Dermis lymphatic vessel endothelial cell (primary cell): ENCODE data around the gene ZNF396. TPM values are rescaled to one million over a fixed set of nuclear protein-coding genes. Genes with fewer than 3 reads are reported as not detected.

Experiments used
- total RNA-seq: library from RNA; depleted of rRNA; stranded (reverse); fragments of >200 nt; gene quantifications from 2 replicates; pipeline ENCODE4 v1.2.1, GENCODE V29; 2014

The ZNF396 gene
- 0.95 and 0.98 TPM in 2 replicates for total RNA-seq

GRCh38 chr18:35376742-35377695 lies at the start of gene ZNF396:
TSS of gene ZNF396 (minus strand) at chr18:35377337. CDS start at chr18:35374292, 3,045 bp downstream.

GRCh38 chr18:35343936-35344735 lies 33.0 kb downstream of the ZNF396 start, which contains the start of gene ZNF24:
TSS of gene ZNF24 (minus strand) at chr18:35344420. CDS start at chr18:35340650, 3,770 bp downstream.

Other genes starting within 250 kb of the ZNF396 start
- 9.6 and 12.4 TPM in 2 replicates for gene ZNF397, start 136.3 kb downstream of the ZNF396 start, total RNA-seq
- gene ZSCAN30, start 87.1 kb downstream of the ZNF396 start, total RNA-seq = 8.6 and 9.0 TPM in 2 replicates
- gene ZNF24, start 32.9 kb downstream of the ZNF396 start, total RNA-seq = 32.6 and 38.7 TPM in 2 replicates
- gene INO80C, start 120.6 kb upstream of the ZNF396 start, total RNA-seq = 9.7 and 11.4 TPM in 2 replicates
- 165 and 227 TPM in 2 replicates for gene GALNT1, start 204.4 kb upstream of the ZNF396 start, total RNA-seq